ENCODE measurements around the gene TNFRSF19. TPM values are rescaled to one million over a fixed set of nuclear protein-coding genes. Genes with fewer than 3 reads are reported as not detected.
A peak's percentile ranks its signal among the peaks of the same experiment; 100 is the strongest.

TNFRSF19 gene
- total RNA-seq, 4 donors from 2014 or later: 2.0 to 74.2 (median 4.2) TPM

DNA sequence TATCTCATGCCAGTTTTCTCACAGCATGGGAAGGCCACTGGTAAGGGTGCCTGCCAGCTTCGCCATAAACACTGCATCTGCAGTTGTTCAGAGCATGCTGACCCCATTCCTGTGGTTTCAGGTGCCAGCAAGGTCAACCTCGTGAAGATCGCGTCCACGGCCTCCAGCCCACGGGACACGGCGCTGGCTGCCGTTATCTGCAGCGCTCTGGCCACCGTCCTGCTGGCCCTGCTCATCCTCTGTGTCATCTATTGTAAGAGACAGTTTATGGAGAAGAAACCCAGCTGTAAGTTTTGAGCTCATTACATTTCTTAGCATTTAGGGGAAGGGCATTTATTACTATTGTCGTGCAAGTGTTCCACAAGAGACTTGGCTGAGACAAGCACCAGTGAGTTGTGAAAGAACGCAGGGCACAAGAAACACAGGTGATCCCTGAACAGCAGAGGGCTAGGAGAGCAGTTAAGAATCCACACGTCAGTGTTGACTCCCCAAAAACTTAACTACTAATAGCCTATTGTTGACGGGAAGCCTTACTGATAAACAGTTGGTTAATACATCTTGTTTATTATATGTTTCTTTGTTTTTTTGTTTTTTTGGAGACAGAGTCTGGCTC, 88.8 kb downstream of the TNFRSF19 start:
- intact Hi-C loops (cut with DNase I; ENCODE audit: low total_unique reads): no loop called here
- no peaks in the 10 kb centered on the region for H3K27me3 ChIP-seq
- H3K9me3 ChIP-seq: no peaks in the 10 kb centered on the region
- no peaks in the 10 kb centered on the region for H3K36me3 ChIP-seq
- H3K4me3 ChIP-seq: no peak overlapping the region
- DNase-seq: peak; percentile 57 to 71
- no peak for TF ChIP-seq POLR2A (IDR thresholded peaks at IDR 0.05)
- TF ChIP-seq, protein P1, sequence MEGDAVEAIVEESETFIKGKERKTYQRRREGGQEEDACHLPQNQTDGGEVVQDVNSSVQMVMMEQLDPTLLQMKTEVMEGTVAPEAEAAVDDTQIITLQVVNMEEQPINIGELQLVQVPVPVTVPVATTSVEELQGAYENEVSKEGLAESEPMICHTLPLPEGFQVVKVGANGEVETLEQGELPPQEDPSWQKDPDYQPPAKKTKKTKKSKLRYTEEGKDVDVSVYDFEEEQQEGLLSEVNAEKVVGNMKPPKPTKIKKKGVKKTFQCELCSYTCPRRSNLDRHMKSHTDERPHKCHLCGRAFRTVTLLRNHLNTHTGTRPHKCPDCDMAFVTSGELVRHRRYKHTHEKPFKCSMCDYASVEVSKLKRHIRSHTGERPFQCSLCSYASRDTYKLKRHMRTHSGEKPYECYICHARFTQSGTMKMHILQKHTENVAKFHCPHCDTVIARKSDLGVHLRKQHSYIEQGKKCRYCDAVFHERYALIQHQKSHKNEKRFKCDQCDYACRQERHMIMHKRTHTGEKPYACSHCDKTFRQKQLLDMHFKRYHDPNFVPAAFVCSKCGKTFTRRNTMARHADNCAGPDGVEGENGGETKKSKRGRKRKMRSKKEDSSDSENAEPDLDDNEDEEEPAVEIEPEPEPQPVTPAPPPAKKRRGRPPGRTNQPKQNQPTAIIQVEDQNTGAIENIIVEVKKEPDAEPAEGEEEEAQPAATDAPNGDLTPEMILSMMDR (IDR thresholded peaks at IDR 0.05): no peak
- H3K27ac ChIP-seq: peak overlapping the region; percentile 10 to 66
- no peaks in the 10 kb centered on the region for H3K4me1 ChIP-seq

DNA sequence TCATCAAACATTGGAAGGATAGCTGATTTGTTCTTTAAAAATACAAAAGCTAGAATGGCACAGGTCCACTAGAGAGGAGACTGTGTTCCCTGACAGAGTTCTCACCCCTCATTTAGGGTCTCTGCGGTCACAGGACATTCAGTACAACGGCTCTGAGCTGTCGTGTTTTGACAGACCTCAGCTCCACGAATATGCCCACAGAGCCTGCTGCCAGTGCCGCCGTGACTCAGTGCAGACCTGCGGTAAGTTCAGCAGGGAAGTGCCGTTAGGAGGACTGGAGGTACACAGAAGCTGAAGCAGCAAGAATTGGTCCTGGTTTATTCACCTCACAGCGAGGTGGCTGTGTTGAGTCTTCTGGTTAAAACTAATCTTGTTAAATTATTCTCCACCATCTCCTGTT, 90.0 kb downstream of the TNFRSF19 start:
- intact Hi-C loops (cut with DNase I; ENCODE audit: low total_unique reads): no loop called here
- TF ChIP-seq POLR2A (IDR thresholded peaks at IDR 0.05): no peak
- TF ChIP-seq, protein P1 (IDR thresholded peaks at IDR 0.05): no peak
- no peaks in the 10 kb centered on the region for H3K4me1 ChIP-seq

DNA sequence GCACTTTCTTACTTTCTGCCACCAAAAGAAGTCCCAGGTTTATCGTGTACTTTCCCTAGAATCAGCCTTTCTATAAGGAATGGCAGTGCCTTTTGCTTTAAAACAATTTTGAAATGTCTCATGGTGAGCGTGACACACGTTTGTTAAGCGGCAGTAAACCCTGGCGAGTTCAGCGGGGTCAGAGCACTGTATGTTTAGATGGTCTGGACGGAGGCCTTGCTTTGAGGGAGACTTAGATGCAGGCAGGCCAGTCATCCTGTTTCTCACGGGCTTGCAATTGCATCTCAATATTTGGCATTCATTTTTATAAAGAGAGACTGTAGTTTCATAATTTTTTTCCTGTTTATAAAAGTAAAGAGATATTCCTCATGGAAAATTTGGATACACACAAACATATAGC, 96.4 kb downstream of the TNFRSF19 start:
- Histone ChIP-seq H3K36me3 (no peaks in the 10 kb centered on the region), H3K4me3 (no peak overlapping the region), H3K27me3 (no peaks in the 10 kb centered on the region), H3K9me3 (no peaks in the 10 kb centered on the region), H3K4me1 (no peaks in the 10 kb centered on the region), H3K27ac (no peak overlapping the region)
- TF ChIP-seq, protein P1 (IDR thresholded peaks at IDR 0.05): no peak
- TF ChIP-seq POLR2A (IDR thresholded peaks at IDR 0.05): no peak
- intact Hi-C loops (cut with DNase I; ENCODE audit: low total_unique reads): no loop called here
- DNase-seq: no peak

More for the DNA sequence above, 90.0 kb downstream of the TNFRSF19 start:
- DNase-seq: no peak
- H3K27ac ChIP-seq: no peak overlapping the region
- H3K36me3 ChIP-seq: no peaks in the 10 kb centered on the region
- H3K9me3 ChIP-seq: no peaks in the 10 kb centered on the region
- no peak overlapping the region for H3K4me3 ChIP-seq
- no peaks in the 10 kb centered on the region for H3K27me3 ChIP-seq

DNA sequence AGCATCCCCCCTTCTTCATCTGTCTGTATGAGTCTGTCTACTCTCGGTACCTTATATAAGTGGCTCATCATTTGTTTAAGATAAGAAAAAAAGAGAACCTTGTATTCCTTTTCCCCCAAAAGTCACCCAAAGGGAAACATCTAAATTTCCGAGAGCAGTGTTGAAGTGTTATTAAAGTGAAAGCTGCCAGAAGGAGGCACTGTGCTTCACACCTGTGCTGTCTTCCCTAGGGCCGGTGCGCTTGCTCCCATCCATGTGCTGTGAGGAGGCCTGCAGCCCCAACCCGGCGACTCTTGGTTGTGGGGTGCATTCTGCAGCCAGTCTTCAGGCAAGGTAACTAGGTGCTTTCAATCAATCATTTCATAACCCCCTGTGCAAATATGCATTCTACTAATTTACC, 97.5 kb downstream of the TNFRSF19 start:
- Histone ChIP-seq H3K4me1 (no peaks in the 10 kb centered on the region), H3K27ac (no peak overlapping the region), H3K36me3 (no peaks in the 10 kb centered on the region), H3K27me3 (no peaks in the 10 kb centered on the region), H3K9me3 (no peaks in the 10 kb centered on the region), H3K4me3 (no peak overlapping the region)
- intact Hi-C loops (cut with DNase I; ENCODE audit: low total_unique reads): no loop called here
- TF ChIP-seq, protein P1 (IDR thresholded peaks at IDR 0.05): no peak
- no peak for TF ChIP-seq POLR2A (IDR thresholded peaks at IDR 0.05)
- DNase-seq: no peak

DNA sequence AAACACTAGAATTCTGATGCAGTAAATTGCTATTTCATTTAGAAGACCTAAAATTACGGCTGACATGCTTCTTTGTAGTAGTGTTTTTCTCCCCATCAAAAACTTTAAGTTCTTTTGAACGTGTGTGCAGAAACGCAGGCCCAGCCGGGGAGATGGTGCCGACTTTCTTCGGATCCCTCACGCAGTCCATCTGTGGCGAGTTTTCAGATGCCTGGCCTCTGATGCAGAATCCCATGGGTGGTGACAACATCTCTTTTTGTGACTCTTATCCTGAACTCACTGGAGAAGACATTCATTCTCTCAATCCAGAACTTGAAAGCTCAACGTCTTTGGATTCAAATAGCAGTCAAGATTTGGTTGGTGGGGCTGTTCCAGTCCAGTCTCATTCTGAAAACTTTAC, 98.3 kb downstream of the TNFRSF19 start:
- TF ChIP-seq POLR2A (IDR thresholded peaks at IDR 0.05): no peak
- TF ChIP-seq, protein P1 (IDR thresholded peaks at IDR 0.05): no peak
- Histone ChIP-seq H3K36me3 (no peaks in the 10 kb centered on the region), H3K27ac (no peak overlapping the region), H3K9me3 (no peaks in the 10 kb centered on the region), H3K27me3 (no peaks in the 10 kb centered on the region), H3K4me3 (no peak overlapping the region), H3K4me1 (no peaks in the 10 kb centered on the region)
- intact Hi-C loops (cut with DNase I; ENCODE audit: low total_unique reads): no loop called here
- DNase-seq: no peak

Measured in uterus (tissue), 4 donors.